HepG2 (cell line): Measurements from ENCODE around the gene ATF1. TPM values are rescaled to one million over a fixed set of nuclear protein-coding genes. Genes with fewer than 3 reads are reported as not detected.

Experiments
- AHDC1 ChIP-seq: sonication (generic); formaldehyde crosslinking; IDR thresholded peaks from 2 replicates; pipeline ENCODE4 v1.5.1; 2020; ENCODE audit warnings: mild to moderate bottlenecking, missing genetic modification reagents, borderline replicate concordance
- FOXP1 ChIP-seq, 2 experiments: fragments of 450-650 bp in 1 of 2; IDR thresholded peaks; 2 replicates each; pipeline ENCODE4 v1.6.1; 2017 to 2018; ENCODE audit warnings: antibody characterized with exemption in 1 of 2
- GATA4 ChIP-seq: sonication (generic); IDR thresholded peaks from 2 replicates; pipeline ENCODE4 v1.6.1; 2016; ENCODE audit warnings: antibody characterized with exemption, low read depth, borderline replicate concordance
- GATAD2A ChIP-seq: IDR thresholded peaks from 2 replicates; pipeline ENCODE4 v1.6.1; 2016
- KLF15 ChIP-seq: sonication (generic); formaldehyde crosslinking; IDR thresholded peaks from 2 replicates; pipeline ENCODE4 v1.8.1; 2023; ENCODE audit warnings: borderline replicate concordance, mild to moderate bottlenecking, inconsistent platforms, missing genetic modification reagents, mixed read lengths
- LCORL ChIP-seq, 2 experiments: fragments of 450-650 bp in 1 of 2; sonication (generic) in 1 of 2; formaldehyde crosslinking in 1 of 2; IDR thresholded peaks; 2 replicates each; pipeline versions ENCODE4 v1.5.0 to v1.6.1; 2017 to 2020; ENCODE audit warnings: antibody characterized with exemption in 1 of 2, missing genetic modification reagents in 1 of 2
- MEIS2 ChIP-seq: sonication (generic); formaldehyde crosslinking; IDR thresholded peaks from 2 replicates; pipeline ENCODE4 v1.9.0; 2021; ENCODE audit warnings: mild to moderate bottlenecking, missing genetic modification reagents
- MYC ChIP-seq: sonication (generic); formaldehyde crosslinking; IDR thresholded peaks from 2 replicates; pipeline ENCODE4 v1.9.0; 2021; ENCODE audit warnings: missing genetic modification reagents, borderline replicate concordance
- NAIF1 ChIP-seq: sonication (generic); formaldehyde crosslinking; IDR thresholded peaks from 2 replicates; pipeline ENCODE4 v1.5.0; 2020; ENCODE audit warnings: mild to moderate bottlenecking, missing genetic modification reagents, borderline replicate concordance
- PATZ1 ChIP-seq: sonication (generic); formaldehyde crosslinking; IDR thresholded peaks from 2 replicates; pipeline ENCODE4 v1.4.0; 2020; ENCODE audit warnings: missing genetic modification reagents
- SOX13 ChIP-seq, 3 experiments: fragments of 450-650 bp in 1 of 3; sonication (generic) in 1 of 3; formaldehyde crosslinking in 1 of 3; IDR thresholded peaks in 2 of 3; conservative IDR thresholded peaks in 1 of 3; 2 replicates each; pipeline versions ENCODE4 v1.5.0 to v1.6.1; 2016 to 2020; ENCODE audit warnings: antibody characterized with exemption in 1 of 3, mild to moderate bottlenecking in 1 of 3, missing compliant biosample characterization in 1 of 3, missing genetic modification reagents in 1 of 3, moderate library complexity in 1 of 3
- SRSF9 ChIP-seq: fragments of 200-400 bp; formaldehyde crosslinking; IDR thresholded peaks from 2 replicates; pipeline ENCODE4 v1.6.1; 2018; ENCODE audit warnings: borderline replicate concordance, mild to moderate bottlenecking, low read depth, low read length; ENCODE audit not compliant: insufficient read depth, poor library complexity, severe bottlenecking
- ZBTB21 ChIP-seq: sonication (generic); formaldehyde crosslinking; IDR thresholded peaks from 2 replicates; pipeline ENCODE4 v1.4.0; 2020; ENCODE audit warnings: missing genetic modification reagents
- ZBTB25 ChIP-seq: IDR thresholded peaks from 2 replicates; pipeline ENCODE4 v1.6.1; 2018; ENCODE audit warnings: missing genetic modification reagents
- ZNF18 ChIP-seq: sonication (generic); formaldehyde crosslinking; IDR thresholded peaks from 2 replicates; pipeline ENCODE4 v1.8.0; 2022; ENCODE audit warnings: mild to moderate bottlenecking, missing genetic modification reagents; ENCODE audit not compliant: insufficient replicate concordance
- ZNF260 ChIP-seq: sonication (generic); formaldehyde crosslinking; IDR thresholded peaks from 2 replicates; pipeline ENCODE4 v1.4.0; 2020; ENCODE audit warnings: missing genetic modification reagents, low read depth, mild to moderate bottlenecking, borderline replicate concordance
- ZNF792 ChIP-seq: IDR thresholded peaks from 2 replicates; pipeline ENCODE4 v1.6.1; 2016
- polyA plus RNA-seq, 8 experiments: library from polyadenylated mRNA; depleted of rRNA in 3 of 8; stranded (reverse) in 7 of 8; unstranded in 1 of 8; fragments of >200 nt; fragmentation: Illumina TruSeq in 4 of 8; extraction: Trizol in 4 of 8; gene quantifications; 2 replicates each; pipeline versions ENCODE4 v1.2.1 to v1.2.3, GENCODE V29; 2011 to 2016; ENCODE audit warnings: low read depth in 4 of 8, missing spikeins in 1 of 8, mixed read lengths in 1 of 8; ENCODE audit not compliant: insufficient read depth in 1 of 8
- total RNA-seq, 5 experiments: library from RNA; depleted of rRNA; stranded (reverse); fragments of >200 nt; fragmentation: Illumina TruSeq; extraction: Trizol; gene quantifications; 2 replicates each; pipeline ENCODE4 v1.2.3, GENCODE V29; 2016; ENCODE audit warnings: low read depth in 1 of 5

The ATF1 gene
- total and polyA plus RNA-seq, 2 of the 13 experiments (the other 11 are each of a cell fraction or from before 2014, with no cell fraction given), result 29.3 to 52.0 TPM

GRCh38 chr12:50786498-50787231 lies 22.8 kb downstream of the ATF1 start (continued):
- TF ChIP-seq AHDC1 (CRISPR knock-in tag) (peak; percentile 42; the same call in 1 of the 2 replicates), PATZ1 (CRISPR knock-in tag) (peak; percentile 25; the same call in 1 of the 2 replicates), LCORL (IDR thresholded peaks at IDR 0.05) (0 out of 2 replicates have a peak, but pooled peaks have one; percentile 20), LCORL (CRISPR knock-in tag; IDR thresholded peaks at IDR 0.05) (no peak), KLF15 (CRISPR knock-in tag) (no peak), ZNF260 (CRISPR knock-in tag) (no peak), ZNF792 (CRISPR knock-in tag) (0 out of 2 replicates have a peak, but pooled peaks have one; percentile 41), MEIS2 (CRISPR knock-in tag) (no peak), SRSF9 (no peak), GATAD2A (peak; percentile 50; the same call in 1 of the 2 replicates), ZBTB21 (CRISPR knock-in tag) (no peak), GATA4 (no peak), MYC (no peak), FOXP1 (IDR thresholded peaks at IDR 0.05) (peak; percentile 67), FOXP1 (CRISPR knock-in tag; IDR thresholded peaks at IDR 0.05) (peak; percentile 74), ZBTB25 (CRISPR knock-in tag) (no peak), SOX13 (IDR thresholded peaks at IDR 0.05) (no peak), SOX13 (CRISPR knock-in tag; conservative IDR thresholded peaks at IDR 0.05 in 1 of 2, IDR thresholded peaks at IDR 0.05 in 1 of 2) (peak in 1 of 2 experiments; percentile 79; a peak in 2 of 4 replicates), ZNF18 (no peak), NAIF1 (no peak)
